Central memory CD8-positive, alpha-beta T cell (primary cell): ENCODE results near the gene SLC30A9.

Experiments
- ATAC-seq: fragments of 150-1000 bp; cut with Tn5 transposase; replicated peaks from 2 replicates; pipeline ENCODE4 v1.10.0; 2022; ENCODE audit warnings: mild to moderate bottlenecking, moderate FRiP score, moderate number of reproducible peaks; ENCODE audit not compliant: poor library complexity, severe bottlenecking; ENCODE audit errors: extremely low read depth
- DNase-seq, 2 donors: peaks; one replicate each; pipeline ENCODE4 v3.0.0; 2021; ENCODE audit warnings: low spot score in 2 of 2
- H3K27ac Mint-ChIP-seq: one replicate; pipeline ENCODE4 v1.8.0; 2022; ENCODE audit warnings: low read depth, mild to moderate bottlenecking, moderate library complexity, mixed read lengths
- H3K27me3 Mint-ChIP-seq: one replicate; pipeline ENCODE4 v1.8.0; 2022; ENCODE audit warnings: mixed read lengths
- H3K36me3 Mint-ChIP-seq: one replicate; pipeline ENCODE4 v1.8.0; 2022; ENCODE audit warnings: mild to moderate bottlenecking, moderate library complexity, mixed read lengths; ENCODE audit not compliant: insufficient read depth
- H3K4me1 Mint-ChIP-seq: one replicate; pipeline ENCODE4 v1.8.0; 2022; ENCODE audit warnings: mixed read lengths
- H3K4me3 Mint-ChIP-seq: one replicate; pipeline ENCODE4 v1.8.0; 2022; ENCODE audit warnings: mild to moderate bottlenecking, moderate library complexity, mixed read lengths
- H3K9me3 Mint-ChIP-seq: one replicate; pipeline ENCODE4 v1.8.0; 2022; ENCODE audit warnings: mixed read lengths

SLC30A9 gene

DNA sequence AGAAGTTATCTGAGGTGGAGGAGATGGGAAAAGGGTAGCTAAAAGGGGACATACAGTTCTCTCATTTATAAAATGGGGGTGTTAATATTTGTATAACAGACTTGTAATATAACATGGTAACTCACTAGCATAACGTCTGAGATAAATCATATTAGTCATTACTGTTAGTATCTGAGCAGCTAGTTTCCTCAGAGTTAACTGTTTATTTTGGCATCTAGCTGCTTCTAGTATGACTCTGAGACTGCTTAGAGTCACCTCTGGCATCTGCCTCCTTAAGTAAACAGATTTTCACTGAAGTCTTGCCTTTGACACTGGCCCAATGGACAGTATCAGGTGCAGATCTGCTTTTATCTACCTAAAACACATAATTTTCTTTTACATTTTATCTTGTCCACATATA is 58.1 kb downstream of the SLC30A9 start:
- peaks cover 7% of the 10 kb centered on the region for H3K4me1 Mint-ChIP-seq
- H3K36me3 Mint-ChIP-seq, result peaks cover 20% of the 10 kb centered on the region
- H3K27ac Mint-ChIP-seq, result no peak overlapping the region
- H3K9me3 Mint-ChIP-seq, result peaks cover 13% of the 10 kb centered on the region
- ATAC-seq, result no peak
- no peak for DNase-seq
- no peaks in the 10 kb centered on the region for H3K27me3 Mint-ChIP-seq
- H3K4me3 Mint-ChIP-seq, result no peak overlapping the region

DNA sequence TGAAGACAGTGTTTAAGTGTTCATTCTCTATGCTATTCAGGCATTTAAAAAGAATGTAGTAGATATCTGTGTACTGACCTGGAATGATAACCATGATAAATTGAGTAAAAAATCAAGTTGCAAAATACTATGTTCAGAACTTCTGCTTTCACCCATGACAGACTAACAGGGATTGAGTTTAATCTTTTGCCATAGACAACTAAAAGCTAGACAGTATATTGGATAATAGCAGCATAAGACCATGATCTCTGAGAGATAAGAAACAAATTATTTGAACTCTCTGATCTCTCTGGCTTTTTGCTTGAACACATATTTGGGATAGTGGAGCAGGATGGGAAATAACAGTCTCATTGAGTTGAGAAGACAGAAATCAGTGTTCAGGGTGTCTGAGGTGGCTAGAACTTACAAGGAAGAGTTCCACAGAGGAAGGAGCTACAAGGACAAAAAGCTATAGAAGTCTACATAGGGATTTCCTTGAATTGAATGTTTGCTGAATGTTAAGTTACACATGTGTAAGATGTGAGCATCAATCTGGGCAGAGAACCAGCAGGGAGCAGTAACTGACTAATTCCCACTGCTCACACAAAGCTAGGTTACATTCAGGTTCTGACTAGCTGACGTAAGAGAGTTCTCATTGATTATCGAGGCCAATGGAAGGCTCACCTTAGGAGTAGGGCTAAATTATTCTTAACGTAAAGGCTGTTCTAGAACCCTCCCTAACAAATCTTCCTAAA is 60.4 kb downstream of the SLC30A9 start:
- ATAC-seq, result no peak
- Mint-ChIP-seq H3K4me1 (no peaks in the 10 kb centered on the region), H3K4me3 (no peak overlapping the region), H3K9me3 (no peaks in the 10 kb centered on the region), H3K27ac (peak overlapping the region; percentile 24), H3K36me3 (peaks cover 20% of the 10 kb centered on the region), H3K27me3 (no peaks in the 10 kb centered on the region)
- DNase-seq, result no peak

DNA sequence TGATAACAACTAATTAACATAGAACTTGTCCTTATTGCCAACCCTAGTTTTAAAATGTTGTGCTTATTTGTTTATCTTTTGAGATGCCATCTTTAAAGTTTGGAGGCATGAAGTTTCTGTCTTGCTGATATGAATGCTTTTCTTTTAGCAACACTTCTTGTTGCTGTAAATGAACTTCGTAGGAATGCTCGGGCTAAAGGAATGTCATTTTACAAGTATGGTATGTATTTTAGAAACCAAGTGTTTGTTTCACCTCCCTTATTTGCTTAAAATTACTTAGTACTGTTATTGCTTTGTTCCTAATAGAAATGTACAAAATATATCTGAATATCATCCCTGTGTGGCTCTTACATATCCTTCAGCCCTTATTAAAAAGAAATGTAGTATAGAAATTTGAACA is 76.1 kb downstream of the SLC30A9 start:
- no peak for DNase-seq
- no peaks in the 10 kb centered on the region for H3K27me3 Mint-ChIP-seq
- no peak overlapping the region for H3K4me3 Mint-ChIP-seq
- no peak for ATAC-seq
- no peak overlapping the region for H3K27ac Mint-ChIP-seq
- no peaks in the 10 kb centered on the region for H3K4me1 Mint-ChIP-seq
- H3K9me3 Mint-ChIP-seq, result no peaks in the 10 kb centered on the region
- peaks cover 17% of the 10 kb centered on the region for H3K36me3 Mint-ChIP-seq

DNA sequence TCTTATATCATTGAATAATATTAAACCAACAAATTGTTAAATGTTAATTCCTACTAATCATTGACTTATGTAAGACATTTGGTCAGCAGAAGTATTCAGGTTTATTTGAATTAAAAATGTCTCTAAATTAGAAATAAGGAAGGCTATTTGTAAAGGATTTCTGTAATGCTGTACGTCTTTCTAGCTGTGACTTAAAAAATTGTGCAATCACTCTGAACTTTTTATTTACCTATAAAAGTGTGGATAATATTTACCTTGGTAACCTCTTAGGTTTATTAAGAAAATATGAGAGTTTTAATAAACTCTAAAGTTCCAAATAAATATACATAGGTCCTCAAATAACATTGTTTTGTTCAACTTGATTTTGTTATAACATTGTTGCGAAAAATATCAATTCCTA is 76.9 kb downstream of the SLC30A9 start:
- H3K4me1 Mint-ChIP-seq, result no peaks in the 10 kb centered on the region
- H3K27ac Mint-ChIP-seq, result no peak overlapping the region
- H3K27me3 Mint-ChIP-seq, result no peaks in the 10 kb centered on the region
- ATAC-seq, result no peak
- DNase-seq, result no peak
- H3K4me3 Mint-ChIP-seq, result no peak overlapping the region
- peaks cover 15% of the 10 kb centered on the region for H3K36me3 Mint-ChIP-seq
- no peaks in the 10 kb centered on the region for H3K9me3 Mint-ChIP-seq

DNA sequence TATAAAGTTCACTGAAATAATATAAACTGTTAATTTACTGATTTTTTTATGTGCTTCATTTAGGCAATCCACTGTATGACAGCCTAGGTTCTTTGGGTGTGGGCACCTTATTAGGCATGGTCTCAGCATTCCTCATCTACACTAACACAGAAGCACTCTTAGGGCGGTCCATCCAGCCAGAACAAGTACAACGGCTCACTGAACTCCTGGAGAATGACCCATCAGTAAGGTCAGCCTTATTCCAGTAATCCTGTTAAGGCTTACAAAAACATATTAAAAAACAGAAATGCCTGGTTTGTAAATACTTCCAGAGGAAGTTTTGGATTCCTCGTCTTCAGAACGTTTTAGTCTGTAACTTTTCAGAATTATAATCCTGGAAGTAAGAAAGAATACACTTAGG is 80.1 kb downstream of the SLC30A9 start:
- no peak overlapping the region for H3K27ac Mint-ChIP-seq
- no peaks in the 10 kb centered on the region for H3K9me3 Mint-ChIP-seq
- H3K4me3 Mint-ChIP-seq, result no peak overlapping the region
- no peaks in the 10 kb centered on the region for H3K4me1 Mint-ChIP-seq
- peaks cover 12% of the 10 kb centered on the region for H3K36me3 Mint-ChIP-seq
- DNase-seq, result no peak
- no peak for ATAC-seq
- H3K27me3 Mint-ChIP-seq, result no peaks in the 10 kb centered on the region

DNA sequence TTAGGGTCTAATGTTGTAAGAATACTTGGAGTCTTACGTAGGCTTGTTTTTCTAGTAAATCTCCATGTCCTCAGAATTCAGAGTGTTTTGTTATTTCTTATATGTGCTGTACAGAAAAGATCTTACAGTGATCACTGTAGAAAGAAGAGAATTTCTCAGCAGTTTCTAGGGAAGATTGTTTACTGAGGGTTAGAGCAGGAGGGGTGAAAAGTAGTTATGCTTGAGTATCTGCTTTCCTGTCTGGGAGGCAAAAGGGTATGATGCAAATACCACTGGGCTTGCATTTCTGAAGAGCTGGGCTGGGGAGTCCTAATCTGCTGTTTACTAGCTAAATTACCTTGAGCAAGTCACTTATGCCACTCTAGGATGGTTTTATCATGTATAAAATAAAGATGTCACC is 84.0 kb downstream of the SLC30A9 start:
- DNase-seq (no peak), ATAC-seq (no peak)
- H3K27ac Mint-ChIP-seq, result no peak overlapping the region
- H3K4me3 Mint-ChIP-seq, result no peak overlapping the region
- H3K27me3 Mint-ChIP-seq, result no peaks in the 10 kb centered on the region
- H3K9me3 Mint-ChIP-seq, result no peaks in the 10 kb centered on the region
- H3K36me3 Mint-ChIP-seq, result peaks cover 9% of the 10 kb centered on the region
- no peaks in the 10 kb centered on the region for H3K4me1 Mint-ChIP-seq

DNA sequence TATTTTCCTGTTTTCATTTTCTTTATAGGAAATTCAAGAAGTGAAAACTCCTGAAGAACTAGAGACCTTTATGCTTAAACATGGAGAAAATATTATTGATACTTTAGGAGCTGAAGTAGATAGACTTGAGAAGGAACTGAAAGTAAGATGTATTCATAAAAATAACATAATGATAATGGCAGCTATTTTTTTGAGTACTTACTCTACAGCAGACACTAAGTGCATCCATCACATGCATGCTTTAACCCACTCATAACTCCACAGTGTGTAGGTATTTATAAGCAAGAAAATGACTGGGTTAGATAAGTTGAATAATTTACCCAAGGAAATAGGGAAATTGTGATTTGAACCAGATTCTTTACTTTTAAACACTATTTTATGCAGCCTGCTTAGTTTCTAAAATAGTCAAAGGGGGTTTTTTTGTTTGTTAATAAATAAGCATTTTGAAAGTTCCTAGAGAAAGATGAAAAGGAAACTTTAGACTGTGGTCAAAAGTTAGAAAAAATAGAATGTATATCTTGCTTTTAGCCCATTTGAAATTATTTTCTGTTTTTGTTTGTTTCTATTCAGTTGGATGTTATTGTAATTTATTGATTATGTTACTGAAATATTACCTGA is 88.0 kb downstream of the SLC30A9 start:
- ATAC-seq, result no peak
- Mint-ChIP-seq H3K4me3 (no peak overlapping the region), H3K4me1 (no peaks in the 10 kb centered on the region), H3K27me3 (no peaks in the 10 kb centered on the region), H3K27ac (no peak overlapping the region), H3K36me3 (peaks cover 10% of the 10 kb centered on the region), H3K9me3 (no peaks in the 10 kb centered on the region)
- no peak for DNase-seq

DNA sequence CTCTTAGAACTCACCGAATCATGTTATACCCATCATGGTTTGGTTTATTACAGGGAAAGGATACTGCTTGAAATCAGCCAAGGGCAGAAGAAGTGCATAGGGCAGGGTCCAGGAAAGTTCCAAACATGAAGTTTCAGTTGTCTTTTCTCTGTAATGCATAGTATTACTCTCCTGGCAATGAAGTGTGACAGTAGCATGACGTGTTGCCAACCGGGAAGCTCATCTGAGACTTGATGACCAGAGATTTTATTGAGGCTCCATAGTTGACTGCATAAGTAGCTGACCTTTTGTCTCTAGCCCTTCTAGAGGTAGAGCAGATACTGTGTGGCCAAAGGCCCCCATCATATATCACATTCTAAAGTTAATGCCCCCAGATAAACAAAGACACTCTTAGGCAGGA is 90.0 kb downstream of the SLC30A9 start:
- Mint-ChIP-seq H3K27me3 (no peaks in the 10 kb centered on the region), H3K4me1 (no peaks in the 10 kb centered on the region), H3K4me3 (no peak overlapping the region), H3K27ac (no peak overlapping the region), H3K36me3 (peaks cover 10% of the 10 kb centered on the region), H3K9me3 (no peaks in the 10 kb centered on the region)
- no peak for ATAC-seq
- no peak for DNase-seq

DNA sequence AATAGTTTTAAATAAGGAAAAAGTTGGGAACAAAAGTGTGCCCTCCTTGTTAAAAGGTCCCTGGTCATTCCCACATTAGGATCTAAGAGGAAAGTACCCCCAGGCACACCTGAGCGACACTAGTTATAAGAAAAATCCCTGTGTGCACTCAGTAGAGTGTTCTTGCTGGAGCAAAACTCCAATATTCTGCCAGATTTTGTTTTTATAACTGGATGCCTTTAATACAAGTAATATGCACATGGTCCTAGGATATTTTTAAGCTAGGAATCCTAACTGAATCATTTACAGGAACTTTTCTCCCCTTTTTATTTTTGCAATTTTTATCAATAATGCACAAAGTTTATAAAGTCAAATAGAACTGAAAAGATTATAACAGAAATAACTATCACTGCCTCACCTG is 93.5 kb downstream of the SLC30A9 start:
- no peak for ATAC-seq
- H3K36me3 Mint-ChIP-seq, result peaks cover 14% of the 10 kb centered on the region
- H3K27ac Mint-ChIP-seq, result no peak overlapping the region
- H3K4me3 Mint-ChIP-seq, result no peak overlapping the region
- no peaks in the 10 kb centered on the region for H3K27me3 Mint-ChIP-seq
- no peaks in the 10 kb centered on the region for H3K4me1 Mint-ChIP-seq
- no peak for DNase-seq
- H3K9me3 Mint-ChIP-seq, result no peaks in the 10 kb centered on the region

DNA sequence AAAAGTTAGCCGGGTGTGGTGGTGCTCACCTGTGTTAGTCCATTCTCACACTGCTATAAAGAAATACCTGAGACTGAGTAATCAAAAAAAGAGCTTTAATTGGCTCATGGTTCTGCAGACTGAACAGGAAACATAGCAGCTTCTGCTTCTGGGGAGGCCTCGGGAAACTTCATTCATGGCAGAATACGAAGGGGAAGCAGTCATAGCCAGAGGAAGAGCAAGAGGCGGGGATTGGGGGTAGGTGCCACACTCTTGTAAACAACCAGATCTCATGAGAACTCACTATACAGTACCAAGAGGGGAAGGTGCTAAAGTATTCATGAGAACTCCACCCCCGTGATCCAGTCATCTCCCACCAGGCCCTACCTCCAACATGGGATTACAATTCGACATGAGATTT is 98.1 kb downstream of the SLC30A9 start:
- H3K27me3 Mint-ChIP-seq, result no peaks in the 10 kb centered on the region
- H3K36me3 Mint-ChIP-seq, result peaks cover 11% of the 10 kb centered on the region
- ATAC-seq (no peak), DNase-seq (no peak)
- H3K4me1 Mint-ChIP-seq, result no peaks in the 10 kb centered on the region
- no peak overlapping the region for H3K27ac Mint-ChIP-seq
- no peak overlapping the region for H3K4me3 Mint-ChIP-seq
- no peaks in the 10 kb centered on the region for H3K9me3 Mint-ChIP-seq

DNA sequence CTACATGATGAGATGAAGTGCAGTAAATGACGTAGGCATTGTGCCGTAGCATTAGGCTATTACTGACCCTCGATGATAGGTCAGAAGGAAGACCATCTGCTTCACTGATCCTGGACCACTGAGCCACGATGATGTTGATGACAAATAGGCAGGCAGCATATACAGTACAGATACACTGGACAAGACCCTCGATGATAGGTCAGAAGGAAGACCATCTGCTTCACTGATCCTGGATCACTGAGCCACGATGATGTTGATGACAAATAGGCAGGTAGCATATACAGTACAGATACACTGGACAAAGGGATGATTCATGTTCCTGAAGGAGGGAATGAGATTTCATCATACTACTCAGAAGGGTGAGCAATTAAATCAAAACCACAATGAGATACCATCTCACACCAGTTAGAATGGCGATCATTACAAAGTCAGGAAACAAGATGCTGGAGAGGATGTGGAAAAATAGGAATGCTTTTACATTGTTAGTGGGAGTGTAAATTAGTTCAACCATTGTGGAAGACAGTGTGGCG is 111.2 kb downstream of the SLC30A9 start:
- no peak for ATAC-seq
- H3K4me3 Mint-ChIP-seq, result no peak overlapping the region
- peaks cover 6% of the 10 kb centered on the region for H3K9me3 Mint-ChIP-seq
- DNase-seq, result no peak
- H3K36me3 Mint-ChIP-seq, result no peaks in the 10 kb centered on the region
- no peaks in the 10 kb centered on the region for H3K4me1 Mint-ChIP-seq
- H3K27ac Mint-ChIP-seq, result no peak overlapping the region
- H3K27me3 Mint-ChIP-seq, result peaks cover 13% of the 10 kb centered on the region

DNA sequence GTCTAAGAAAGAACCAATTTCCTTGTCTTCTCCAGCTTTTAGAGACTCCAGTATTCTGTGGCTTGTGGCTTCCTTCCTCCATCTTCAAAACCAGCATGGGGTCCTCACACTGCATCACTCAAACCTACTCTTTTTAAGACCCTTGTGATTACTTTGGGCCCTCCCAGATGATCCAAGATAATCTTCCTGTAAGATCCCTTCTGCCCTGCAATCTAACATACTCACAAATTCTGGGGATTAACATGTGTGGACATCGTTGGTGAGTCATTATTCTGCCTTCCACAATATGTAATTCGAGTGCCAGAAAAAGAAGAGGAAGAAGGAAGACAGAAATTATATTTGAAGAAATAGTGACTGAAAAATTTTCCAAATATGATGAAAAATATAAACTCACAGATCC is 114.2 kb downstream of the SLC30A9 start:
- ATAC-seq (no peak), DNase-seq (no peak)
- Mint-ChIP-seq H3K27ac (no peak overlapping the region), H3K9me3 (peaks cover 6% of the 10 kb centered on the region), H3K36me3 (no peaks in the 10 kb centered on the region), H3K4me3 (no peak overlapping the region), H3K27me3 (peaks cover 24% of the 10 kb centered on the region), H3K4me1 (no peaks in the 10 kb centered on the region)

DNA sequence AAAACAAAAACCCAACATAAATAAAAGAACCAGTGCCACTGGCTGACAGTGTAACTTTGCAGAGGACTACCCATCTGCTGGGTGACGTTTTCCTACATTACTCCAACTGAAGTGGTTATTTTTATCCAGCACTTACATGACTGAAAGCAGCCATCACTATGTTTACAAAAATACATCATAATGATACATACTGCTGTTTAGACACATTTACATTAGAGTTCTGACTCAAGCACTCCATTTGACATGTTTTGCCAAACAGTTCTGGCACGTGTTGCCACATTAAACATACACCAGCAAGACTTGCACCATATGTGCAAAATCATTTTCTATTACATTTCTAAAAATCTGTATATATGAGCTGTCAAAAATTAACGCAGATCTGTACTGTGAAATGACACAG is 122.5 kb downstream of the SLC30A9 start:
- H3K9me3 Mint-ChIP-seq, result no peaks in the 10 kb centered on the region
- H3K27me3 Mint-ChIP-seq, result peaks cover 56% of the 10 kb centered on the region
- no peak overlapping the region for H3K27ac Mint-ChIP-seq
- H3K4me3 Mint-ChIP-seq, result no peak overlapping the region
- no peak for DNase-seq
- H3K36me3 Mint-ChIP-seq, result no peaks in the 10 kb centered on the region
- no peaks in the 10 kb centered on the region for H3K4me1 Mint-ChIP-seq
- no peak for ATAC-seq
